Psoas muscle (tissue), 8 donors: Measurements from ENCODE around the gene KRT73. TPM values are rescaled to one million over a fixed set of nuclear protein-coding genes. Genes with fewer than 3 reads are reported as not detected.

Experiments used
- ATAC-seq, 4 donors: fragments of 200-7000 bp; cut with Tn5 transposase; one replicate each; pipeline ENCODE4 v1.9.1; 2020; ENCODE audit warnings: moderate library complexity in 3 of 4, mild to moderate bottlenecking in 2 of 4
- DNase-seq, 2 donors: peaks; one replicate each; pipeline ENCODE4 v3.0.0-alpha.2; 2020
- H3K27ac ChIP-seq: fragments of 200-600 bp; one replicate; pipeline ENCODE4 v1.8.0; 2022
- H3K27me3 ChIP-seq, 3 donors: fragments of 200-600 bp in 1 of 3; one replicate each; pipeline versions ENCODE4 v1.6.1 to v1.8.0; 2013 to 2022; ENCODE audit warnings: low read length in 2 of 3, mild to moderate bottlenecking in 2 of 3, moderate library complexity in 1 of 3; ENCODE audit not compliant: insufficient read depth in 3 of 3
- H3K36me3 ChIP-seq, 2 donors: fragments of 200-600 bp in 1 of 2; one replicate each; pipeline versions ENCODE4 v1.6.1 to v1.8.0; 2013 to 2022; ENCODE audit warnings: low read depth in 1 of 2, mild to moderate bottlenecking in 1 of 2, moderate library complexity in 1 of 2; ENCODE audit not compliant: insufficient read depth in 1 of 2
- H3K4me1 ChIP-seq: fragments of 200-600 bp; one replicate; pipeline ENCODE4 v1.8.0; 2022
- H3K4me3 ChIP-seq: fragments of 200-600 bp; one replicate; pipeline ENCODE4 v1.8.0; 2022; ENCODE audit warnings: mild to moderate bottlenecking
- H3K9me3 ChIP-seq: fragments of 200-600 bp; one replicate; pipeline ENCODE4 v1.8.0; 2022
- CTCF ChIP-seq: fragments of 200-600 bp; IDR thresholded peaks from one replicate; pipeline ENCODE4 v1.8.0; 2022; ENCODE audit warnings: antibody characterized with exemption
- WGBS, 3 donors: extraction: QIAGEN DNeasy Blood & Tissue Kit; methylation state at CpG; one replicate each; pipeline versions ENCODE4 v1.1.6 to v1.1.7; 2013; 5-methylcytosine and 5-hydroxymethylcytosine counted together
- intact Hi-C, 2 donors: fragments of 100-400 bp; cut with DNase I; formaldehyde crosslinking; loops; one replicate each; pipeline versions ENCODE4 v1.11.0 to v1.14.2; 2022
- polyA plus RNA-seq, 3 donors: library from polyadenylated mRNA; stranded (reverse); fragments of 200-250 nt; gene quantifications; one replicate each; pipeline ENCODE4 v1.2.3, GENCODE V29; 2013
- total RNA-seq, 4 donors: library from RNA; stranded (reverse); fragmentation: NEBNext Ultra II Directional in 2 of 4; extraction: Animal tissue kit (Norgen Biotek cat#: 25700) in 2 of 4; gene quantifications; one replicate each; pipeline versions ENCODE4 v1.2.1 to v1.2.4, GENCODE V29; 2021 to 2023
- donor health status: healthy with polysubstance abuse.
- donor health status: DM: no; HTN: no; CAD: no; lungs with moderate emphysema.
- donor health status: Bipolar disorder and iron deficiency.
- donor health status: healthy.
- donor health status: DM: yes; HTN: yes; CAD: no.
- donor health status: DM: no; HTN: no; CAD: no.
- donor health status: DM: no; HTN: no; CAD: no.
- donor health status: DM: yes; HTN: yes; CAD: no.

KRT73 gene
- total and polyA plus RNA-seq, 7 donors = not detected

GRCh38 chr12:52581066-52581465 is 37.3 kb downstream of the KRT73 start:
- intact Hi-C loops = loop anchor here (5.0 to 10.0 kb wide), 2 partner anchors 294 to 396 kb away; no protein-coding TSS in a partner anchor
- Histone ChIP-seq H3K9me3 (no peaks in the 10 kb centered on the region), H3K4me1 (no peaks in the 10 kb centered on the region), H3K27ac (no peak overlapping the region), H3K27me3 (peaks cover 0 to 4% (median 0%) of the 10 kb centered on the region in 3 donors), H3K36me3 (no peaks in the 10 kb centered on the region), H3K4me3 (no peak overlapping the region)
- no peak for TF ChIP-seq CTCF
- no peak for ATAC-seq
- 86 to 87% (median 86%) methylated on average over 6 to 7 of the region's 7 CpGs for WGBS, 3 donors
- no peak for DNase-seq

- no peak overlapping the region for H3K27ac ChIP-seq
- ATAC-seq (no peak), DNase-seq (no peak)
- H3K4me1 ChIP-seq = no peaks in the 10 kb centered on the region
- H3K36me3 ChIP-seq = no peaks in the 10 kb centered on the region
- intact Hi-C loops = loop anchor here (5.0 to 10.0 kb wide), 2 partner anchors 294 to 397 kb away; no protein-coding TSS in a partner anchor
- H3K9me3 ChIP-seq = no peaks in the 10 kb centered on the region
- TF ChIP-seq CTCF = no peak
- H3K27me3 ChIP-seq = peaks cover 0 to 4% (median 0%) of the 10 kb centered on the region in 3 donors
- WGBS, 3 donors = 62 to 86% (median 80%) methylated on average over 1 of the region's 1 CpG
- no peak overlapping the region for H3K4me3 ChIP-seq
Observed at GRCh38 chr12:52580496-52580895, 37.9 kb downstream of the KRT73 start.

- no peak for DNase-seq
- TF ChIP-seq CTCF = no peak
- Histone ChIP-seq H3K27me3 (peaks cover 0 to 4% (median 0%) of the 10 kb centered on the region in 3 donors), H3K4me1 (no peaks in the 10 kb centered on the region), H3K4me3 (no peak overlapping the region), H3K9me3 (no peaks in the 10 kb centered on the region), H3K27ac (no peak overlapping the region), H3K36me3 (no peaks in the 10 kb centered on the region)
- 80 to 81% (median 81%) methylated on average over 10 of the region's 10 CpGs for WGBS, 3 donors
- ATAC-seq = no peak
- intact Hi-C loops = loop anchor here (5.0 to 10.0 kb wide), 2 partner anchors 295 to 398 kb away; no protein-coding TSS in a partner anchor
Observed at GRCh38 chr12:52579468-52580465, 38.6 kb downstream of the KRT73 start.

- 67 to 84% (median 75%) methylated on average over 3 of the region's 3 CpGs for WGBS, 3 donors
- DNase-seq = no peak
- TF ChIP-seq CTCF = no peak
- H3K36me3 ChIP-seq = no peaks in the 10 kb centered on the region
- H3K27ac ChIP-seq = no peak overlapping the region
- peaks cover 0 to 4% (median 0%) of the 10 kb centered on the region in 3 donors for H3K27me3 ChIP-seq
- H3K4me3 ChIP-seq = no peak overlapping the region
- H3K4me1 ChIP-seq = no peaks in the 10 kb centered on the region
- intact Hi-C loops = no loop called here
- no peaks in the 10 kb centered on the region for H3K9me3 ChIP-seq
- no peak for ATAC-seq
Observed at GRCh38 chr12:52578469-52578868, 39.9 kb downstream of the KRT73 start.
